GM18873 (cell line): ENCODE measurements around the gene TRPM3.

Experiments
- ATAC-seq: cut with Tn5 transposase; IDR thresholded peaks from one replicate; pipeline ENCODE4 v1.9.1; 2021; ENCODE audit warnings: mild to moderate bottlenecking, moderate library complexity, moderate number of reproducible peaks; ENCODE audit not compliant: unreplicated experiment, low FRiP score

TRPM3 gene

DNA sequence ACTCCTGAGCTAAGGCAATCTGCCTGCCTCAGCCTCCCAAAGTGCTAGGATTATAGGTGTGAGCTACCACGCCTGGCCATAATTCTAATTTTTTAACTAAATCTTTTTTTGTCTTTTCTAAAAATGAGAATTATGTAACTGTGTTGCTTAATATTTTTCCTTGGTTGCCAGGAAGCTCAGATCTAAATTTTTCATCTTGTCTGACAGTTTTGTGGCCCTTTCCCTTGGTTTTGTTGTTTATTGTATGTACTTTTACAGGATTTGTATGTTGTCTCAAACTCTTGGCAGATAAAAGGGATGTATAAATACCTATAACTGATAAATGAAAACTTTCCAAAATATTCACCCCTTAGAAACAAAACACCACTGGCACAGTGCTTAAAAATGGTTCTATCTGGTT is 618.7 kb downstream of the TRPM3 start:
- no peak for ATAC-seq

DNA sequence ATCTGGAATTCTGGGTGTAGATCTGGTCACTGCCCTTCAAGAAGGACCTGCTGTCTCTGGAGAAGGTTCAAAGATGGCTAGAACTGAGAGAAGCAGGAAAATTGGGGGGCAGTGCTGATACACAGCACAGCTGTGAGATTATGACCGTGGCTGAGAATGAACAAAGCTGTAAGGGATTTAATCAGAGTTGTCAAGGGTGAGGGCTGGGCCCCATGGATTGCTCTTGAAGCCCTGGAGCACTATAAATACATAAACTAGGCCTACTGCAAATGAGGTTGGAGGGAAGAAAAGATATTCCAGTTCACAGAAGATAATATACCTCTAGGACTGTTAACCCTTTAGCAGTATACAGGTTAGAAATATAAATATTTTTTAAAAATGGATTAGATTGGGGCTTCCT is 620.6 kb downstream of the TRPM3 start:
- no peak for ATAC-seq

- no peak for ATAC-seq
Measured at GRCh38 chr9:70499621-70500020, 621.8 kb downstream of the TRPM3 start.

DNA sequence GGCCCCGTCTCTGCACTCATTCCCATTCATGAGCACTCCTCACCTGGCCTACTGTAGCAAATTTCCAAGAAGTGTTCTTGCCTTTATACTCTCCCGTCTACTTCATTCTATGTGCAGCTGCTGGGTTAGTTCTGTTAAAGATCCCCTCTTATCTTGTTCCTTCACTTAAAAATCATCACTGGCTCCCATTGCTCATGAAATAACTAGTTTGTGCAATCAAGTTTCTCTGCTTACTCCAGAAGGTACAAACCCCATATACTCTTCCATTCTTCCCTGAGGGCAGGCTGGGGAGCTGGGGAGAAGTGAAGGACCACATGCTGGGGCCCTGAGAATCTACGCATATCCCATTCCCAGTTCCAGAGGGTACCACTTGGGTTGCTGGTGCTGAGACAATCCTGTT is 622.6 kb downstream of the TRPM3 start:
- no peak for ATAC-seq

- ATAC-seq: no peak
Measured at GRCh38 chr9:70496244-70496643, 625.2 kb downstream of the TRPM3 start.

GRCh38 chr9:70495514-70495913 is 625.9 kb downstream of the TRPM3 start:
- ATAC-seq: no peak

- ATAC-seq: no peak
Measured at GRCh38 chr9:70494221-70494620, 627.2 kb downstream of the TRPM3 start.

- ATAC-seq: no peak
Measured at GRCh38 chr9:70493029-70493428, 628.4 kb downstream of the TRPM3 start.

DNA sequence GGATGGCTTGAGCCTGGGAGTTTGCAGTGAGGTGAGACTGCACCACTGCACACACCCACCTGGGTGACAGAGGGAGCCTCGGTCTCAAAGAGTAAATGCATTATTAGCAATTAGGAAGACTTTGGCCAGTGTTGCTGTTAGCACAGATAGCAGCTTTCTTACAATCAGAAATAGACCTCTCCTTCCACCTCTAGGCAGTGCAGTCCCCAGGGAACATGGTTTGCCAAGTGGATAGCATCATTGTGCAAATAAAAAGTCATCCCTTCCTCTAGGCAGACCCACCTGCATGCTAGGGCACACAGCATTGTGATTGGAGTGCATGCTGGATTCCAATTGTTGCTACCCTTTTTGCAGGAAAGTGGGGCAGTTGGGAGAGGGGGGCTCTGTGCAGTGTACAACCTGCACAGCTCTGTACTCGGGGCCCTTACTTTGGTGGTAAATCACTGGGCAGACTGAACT is 629.1 kb downstream of the TRPM3 start:
- no peak for ATAC-seq

GRCh38 chr9:70491426-70492318 is 629.7 kb downstream of the TRPM3 start:
- no peak for ATAC-seq

GRCh38 chr9:70490478-70490877 is 630.9 kb downstream of the TRPM3 start:
- ATAC-seq: no peak

DNA sequence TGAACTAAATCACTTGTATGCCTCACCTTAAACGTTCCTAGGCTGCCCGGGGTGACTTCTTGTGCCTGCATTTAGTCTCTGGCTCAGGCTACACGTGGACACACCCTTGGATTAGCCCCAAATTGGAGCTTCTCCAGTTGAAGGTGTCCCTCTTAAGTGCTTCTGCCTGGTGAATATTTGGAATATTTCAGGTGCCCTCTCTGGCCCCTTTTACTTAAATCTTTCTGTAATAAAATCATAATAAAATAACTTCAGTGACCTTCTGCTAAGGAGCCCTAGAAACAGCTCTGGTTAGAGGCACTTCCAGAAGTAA is 632.7 kb downstream of the TRPM3 start:
- ATAC-seq: no peak

DNA sequence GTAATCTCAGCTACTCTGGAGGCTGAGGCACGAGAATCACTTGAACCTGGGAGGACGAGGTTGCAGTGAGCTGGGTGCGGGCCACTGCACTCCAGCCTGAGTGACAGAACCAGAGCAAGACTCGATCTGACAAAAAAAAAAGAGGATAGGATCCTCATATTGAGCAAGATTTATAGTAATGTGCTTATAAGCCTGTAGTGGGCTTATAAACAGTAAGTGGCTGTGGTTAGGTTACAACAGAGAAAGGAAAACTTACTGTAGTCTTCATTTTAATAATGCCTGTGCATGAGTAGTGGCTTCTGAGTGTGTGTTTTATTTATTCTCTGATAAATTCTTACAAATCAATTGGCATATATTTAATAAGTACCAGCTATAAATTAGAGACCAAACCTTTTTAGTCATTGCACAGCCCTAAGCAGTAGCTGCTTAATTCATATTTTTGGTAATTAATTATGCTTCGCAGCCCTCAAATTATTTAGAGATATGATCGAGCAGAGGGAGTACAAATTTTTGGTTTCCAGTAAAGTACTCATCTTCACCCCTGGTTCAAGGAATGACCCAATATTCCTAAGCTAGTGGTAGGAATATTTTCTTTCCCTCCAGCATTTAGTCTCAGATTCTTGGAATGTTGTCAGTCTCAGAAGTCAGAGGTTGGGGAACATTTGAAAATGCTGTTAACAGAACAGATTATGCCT is 633.2 kb downstream of the TRPM3 start:
- no peak for ATAC-seq

GRCh38 chr9:70486127-70486526 is 635.3 kb downstream of the TRPM3 start:
- ATAC-seq: no peak

- no peak for ATAC-seq
Measured at GRCh38 chr9:70485273-70485858, 636.1 kb downstream of the TRPM3 start.

- peak; percentile 59 for ATAC-seq
Measured at GRCh38 chr9:70484232-70485130, 636.9 kb downstream of the TRPM3 start.

GRCh38 chr9:70481471-70481870 is 640.0 kb downstream of the TRPM3 start:
- no peak for ATAC-seq

- ATAC-seq: no peak
Measured at GRCh38 chr9:70480405-70480980, 640.9 kb downstream of the TRPM3 start.

DNA sequence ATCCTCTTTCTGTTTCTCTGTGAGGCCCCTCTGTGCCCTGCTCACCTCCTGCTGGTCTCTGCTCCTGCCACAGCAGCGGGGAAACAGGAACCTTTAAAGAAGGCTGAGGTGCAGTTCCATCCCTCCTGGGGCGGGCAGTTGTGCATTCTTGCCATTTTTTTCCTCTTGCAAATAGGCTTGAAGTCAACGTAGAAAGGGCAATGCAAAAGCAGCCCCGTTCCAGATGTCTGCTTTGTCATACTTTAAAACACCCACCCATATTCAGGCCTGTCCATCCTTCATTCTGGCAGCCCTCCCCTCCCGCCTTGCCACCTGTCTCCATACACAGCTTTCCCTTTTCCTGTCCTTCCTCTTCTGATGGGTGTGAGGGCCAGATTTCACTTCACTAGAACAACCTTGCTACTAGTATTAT is 641.5 kb downstream of the TRPM3 start:
- ATAC-seq: no peak
